NCI-H2029 treated with DMSO at 0.1 percent for 48 hours (cell line): Measurements from ENCODE around the gene IGSF10.

Source experiments
- DNase-seq: peaks from one replicate; lab custom pipeline; 2025; lab: John Stamatoyannopoulos, UW

IGSF10 gene

DNA sequence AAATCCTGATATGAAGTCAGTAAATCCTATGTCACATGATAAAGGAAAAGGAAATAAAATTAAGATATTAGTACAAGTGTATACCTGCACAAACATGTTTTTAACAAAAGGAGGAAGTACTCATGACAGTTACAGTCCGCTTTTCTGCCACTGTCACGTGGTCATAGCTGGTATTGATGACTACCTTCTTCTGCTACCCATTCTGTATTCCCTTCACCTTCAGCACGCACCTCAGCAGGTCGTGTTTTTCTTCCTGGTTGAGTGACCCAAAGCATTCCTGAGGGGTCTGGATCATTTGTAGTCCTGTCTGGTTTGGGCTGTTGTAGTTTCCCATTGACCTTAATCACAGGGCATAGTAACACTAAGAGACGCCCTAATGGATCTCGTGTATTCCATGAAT is 41.1 kb downstream of the IGSF10 start:
- DNase-seq = no peak

DNA sequence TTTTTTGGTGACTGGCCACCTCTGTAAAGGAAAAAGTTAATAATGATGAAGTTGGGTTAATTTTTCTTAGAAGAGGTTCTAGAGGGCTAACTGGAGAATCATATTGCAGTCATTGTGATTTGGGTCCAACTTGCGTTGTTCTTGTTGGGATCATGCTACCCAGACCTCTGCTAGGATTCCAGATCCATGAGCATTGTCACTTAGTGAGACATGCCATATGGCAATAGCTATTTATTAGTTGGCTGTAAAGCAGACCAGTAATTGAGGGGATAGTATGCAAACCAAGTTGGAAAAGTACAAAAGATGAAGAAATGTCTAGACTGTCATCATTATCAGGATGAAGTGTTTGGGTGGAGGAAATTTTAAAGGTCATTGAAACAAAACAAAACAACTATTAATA is 45.6 kb downstream of the IGSF10 start:
- DNase-seq = no peak

DNA sequence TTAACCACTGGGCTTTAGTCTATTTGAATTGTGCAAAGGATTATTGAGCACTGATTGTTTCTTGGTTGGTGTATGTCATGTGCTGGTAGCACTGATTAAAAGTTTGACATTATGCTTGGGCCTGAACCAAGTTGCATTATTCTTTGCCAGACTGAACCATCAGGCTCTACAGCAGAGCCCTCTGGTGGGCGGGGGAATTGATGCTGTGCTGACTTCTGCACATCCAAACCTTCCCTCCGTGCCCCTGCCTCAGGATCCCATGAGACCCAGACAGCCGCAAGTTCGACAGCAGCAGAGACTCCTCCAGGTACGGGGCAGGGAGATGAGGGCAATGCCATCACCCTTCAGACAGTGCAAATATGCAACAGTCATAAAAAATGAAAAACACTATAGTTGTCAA is 47.9 kb downstream of the IGSF10 start:
- DNase-seq = no peak
